ENCODE measurements around the gene TBL1X. TPM values are rescaled to one million over a fixed set of nuclear protein-coding genes. Genes with fewer than 3 reads are reported as not detected.
A peak's percentile ranks its signal among the peaks of the same experiment; 100 is the strongest.

The TBL1X gene
- total RNA-seq, 4 donors from 2014 or later = 27.7 to 49.1 (median 39.6) TPM

GRCh38 chrX:9644335-9644734, 179.5 kb downstream of the TBL1X start:
- Histone ChIP-seq H3K4me1 (peaks cover 0 to 31% (median 0%) of the 10 kb centered on the region in 3 donors), H3K27ac (peak overlapping the region in 1 of 4 donors; percentile 10), H3K27me3 (no peaks in the 10 kb centered on the region), H3K4me3 (no peak overlapping the region), H3K36me3 (no peaks in the 10 kb centered on the region), H3K9me3 (no peaks in the 10 kb centered on the region)
- ATAC-seq = no peak
- no peak for TF ChIP-seq POLR2AphosphoS5 (IDR thresholded peaks at IDR 0.05)
- no peak for TF ChIP-seq EP300 (IDR thresholded peaks at IDR 0.05)
- TF ChIP-seq POLR2A (IDR thresholded peaks at IDR 0.05) = no peak
- no peak for TF ChIP-seq CTCF (IDR thresholded peaks at IDR 0.05)
- WGBS, 2 donors (ENCODE audit: low coverage in 1 of 2) = 0 to 26% methylated on average over 1 to 4 of the region's 6 CpGs

- peak; percentile 42 for ATAC-seq
- H3K9me3 ChIP-seq = no peaks in the 10 kb centered on the region
- no peaks in the 10 kb centered on the region for H3K36me3 ChIP-seq
- TF ChIP-seq POLR2AphosphoS5 (IDR thresholded peaks at IDR 0.05) = peak; percentile 42
- TF ChIP-seq EP300 (IDR thresholded peaks at IDR 0.05) = no peak
- H3K27ac ChIP-seq = peak overlapping the region; percentile 67 to 82 (median 75)
- no peaks in the 10 kb centered on the region for H3K27me3 ChIP-seq
- peaks cover 0 to 49% (median 0%) of the 10 kb centered on the region in 3 donors for H3K4me1 ChIP-seq
- H3K4me3 ChIP-seq = no peak overlapping the region
- 37 to 51% methylated on average over 9 to 10 of the region's 12 CpGs for WGBS, 2 donors (ENCODE audit: low coverage in 1 of 2)
Observed at GRCh38 chrX:9646471-9647224, 181.8 kb downstream of the TBL1X start.

- Histone ChIP-seq H3K27ac (peak overlapping the region; percentile 67 to 82 (median 75)), H3K27me3 (no peaks in the 10 kb centered on the region), H3K36me3 (no peaks in the 10 kb centered on the region), H3K4me3 (no peak overlapping the region), H3K4me1 (peaks cover 0 to 54% (median 0%) of the 10 kb centered on the region in 3 donors), H3K9me3 (no peaks in the 10 kb centered on the region)
- WGBS, 2 donors (ENCODE audit: low coverage in 1 of 2) = 54% methylated on average over 6 of the region's 7 CpGs; no CpG with 5 or more reads in 1 of the 2 donors
- TF ChIP-seq POLR2AphosphoS5 (IDR thresholded peaks at IDR 0.05) = peak; percentile 65
- TF ChIP-seq CTCF (IDR thresholded peaks at IDR 0.05) = peak in 1 of 4 experiments; percentile 13
- TF ChIP-seq EP300 (IDR thresholded peaks at IDR 0.05) = no peak
- peak; percentile 42 for ATAC-seq
Observed at GRCh38 chrX:9647431-9647830, 182.6 kb downstream of the TBL1X start.

GRCh38 chrX:9650091-9650490, 185.2 kb downstream of the TBL1X start:
- ATAC-seq = no peak
- TF ChIP-seq POLR2AphosphoS5 (IDR thresholded peaks at IDR 0.05) (no peak), EP300 (IDR thresholded peaks at IDR 0.05) (no peak), CTCF (IDR thresholded peaks at IDR 0.05) (no peak), POLR2A (IDR thresholded peaks at IDR 0.05) (no peak)
- H3K36me3 ChIP-seq = no peaks in the 10 kb centered on the region
- H3K9me3 ChIP-seq = no peaks in the 10 kb centered on the region
- peak overlapping the region in 2 of 4 donors; percentile 48 to 78 for H3K27ac ChIP-seq
- H3K4me3 ChIP-seq = no peak overlapping the region
- peaks cover 0 to 54% (median 0%) of the 10 kb centered on the region in 3 donors for H3K4me1 ChIP-seq
- no peaks in the 10 kb centered on the region for H3K27me3 ChIP-seq
- 40% methylated on average over 1 of the region's 3 CpGs; no CpG with 5 or more reads in 1 of the 2 donors for WGBS, 2 donors (ENCODE audit: low coverage in 1 of 2)

- 40 to 45% methylated on average over 1 to 2 of the region's 9 CpGs for WGBS, 2 donors (ENCODE audit: low coverage in 1 of 2)
- Histone ChIP-seq H3K36me3 (no peaks in the 10 kb centered on the region), H3K27ac (peak overlapping the region in 1 of 4 donors; percentile 17), H3K27me3 (no peaks in the 10 kb centered on the region), H3K4me3 (no peak overlapping the region), H3K9me3 (no peaks in the 10 kb centered on the region), H3K4me1 (peaks cover 0 to 57% (median 0%) of the 10 kb centered on the region in 3 donors)
- TF ChIP-seq CTCF (IDR thresholded peaks at IDR 0.05) (no peak), POLR2A (IDR thresholded peaks at IDR 0.05) (no peak), EP300 (IDR thresholded peaks at IDR 0.05) (no peak), POLR2AphosphoS5 (IDR thresholded peaks at IDR 0.05) (no peak)
- ATAC-seq = no peak
Observed at GRCh38 chrX:9651737-9652136, 186.9 kb downstream of the TBL1X start.
